Activated CD8-positive, alpha-beta memory T cell treated with anti-CD3 and anti-CD28 coated beads, Interleukin-2, amount 10 ng/mL, durations not matched to agents 7 days and 5 days (primary cell): ENCODE measurements around the gene HPSE2. TPM values are rescaled to one million over a fixed set of nuclear protein-coding genes. Genes with fewer than 3 reads are reported as not detected.

ENCODE experiments used
- ATAC-seq: fragments of 150-1000 bp; cut with Tn5 transposase; one replicate; pipeline ENCODE4 v1.10.0; 2021; ENCODE audit warnings: moderate library complexity
- CTCF ChIA-PET: fragments of 350-600 bp; sonication (Branson Sonifier 250); formaldehyde crosslinking; loops from one replicate; lab custom pipeline; 2021; ENCODE audit warnings: antibody characterized with exemption; lab: Charles Lee
- DNase-seq: peaks from one replicate; pipeline ENCODE4 v3.0.0-alpha.2; 2020
- H3K27ac Mint-ChIP-seq: one replicate; pipeline ENCODE4 v1.8.0; 2021; ENCODE audit warnings: mild to moderate bottlenecking, mixed read lengths
- H3K27me3 Mint-ChIP-seq: one replicate; pipeline ENCODE4 v1.8.0; 2021; ENCODE audit warnings: mixed read lengths
- H3K36me3 Mint-ChIP-seq: one replicate; pipeline ENCODE4 v1.8.0; 2021; ENCODE audit warnings: mild to moderate bottlenecking, mixed read lengths
- H3K4me1 Mint-ChIP-seq: one replicate; pipeline ENCODE4 v1.8.0; 2021; ENCODE audit warnings: mixed read lengths
- H3K4me3 Mint-ChIP-seq: one replicate; pipeline ENCODE4 v1.8.0; 2021; ENCODE audit warnings: mild to moderate bottlenecking, moderate library complexity, mixed read lengths
- H3K9me3 Mint-ChIP-seq: one replicate; pipeline ENCODE4 v1.8.0; 2022; ENCODE audit warnings: low read depth, mixed read lengths
- total RNA-seq, 2 experiments: library from RNA; stranded (reverse); gene quantifications; one replicate each; pipeline ENCODE4 v1.2.3, GENCODE V29; 2021

Gene HPSE2
- total RNA-seq, 2 experiments from 2014 or later = not detected

DNA sequence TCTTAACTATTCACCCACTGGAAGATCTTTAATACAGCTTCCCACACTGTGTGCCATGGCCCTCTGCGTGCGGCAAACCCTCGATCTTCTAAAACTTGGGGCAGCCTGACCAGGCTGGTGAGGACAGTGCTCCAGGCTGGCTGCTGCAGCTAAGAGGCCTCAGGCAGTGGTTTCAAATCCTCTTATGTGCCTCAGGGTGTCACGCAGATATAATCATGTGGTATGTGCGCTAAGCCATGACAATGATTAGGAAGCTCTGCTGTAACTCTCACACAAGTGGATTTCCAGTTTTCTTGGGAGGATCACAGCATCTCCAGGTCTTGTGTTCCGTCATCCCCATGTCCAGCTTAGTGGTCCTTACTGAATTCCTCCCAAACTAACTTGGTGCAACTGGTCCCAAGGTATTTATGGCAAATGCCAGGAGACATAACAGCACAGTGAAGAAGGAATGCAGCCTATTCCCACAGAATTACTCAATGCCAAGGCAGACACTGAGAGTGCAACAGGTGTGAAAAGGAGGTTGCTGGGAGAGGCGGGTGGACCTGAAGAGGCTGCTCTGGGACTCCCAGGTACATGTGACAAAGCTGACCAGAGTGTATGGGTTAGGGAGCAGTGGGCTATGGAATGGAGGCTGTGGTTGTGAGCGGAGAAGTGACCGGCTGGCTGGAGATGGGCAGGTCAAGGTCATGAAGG, 791.2 kb downstream of the HPSE2 start:
- ATAC-seq (no peak), DNase-seq (no peak)
- Mint-ChIP-seq H3K27ac (no peak overlapping the region), H3K36me3 (peaks cover 48% of the 10 kb centered on the region), H3K4me3 (peak overlapping the region; percentile 34), H3K27me3 (peaks cover under 1% of the 10 kb centered on the region), H3K9me3 (no peaks in the 10 kb centered on the region), H3K4me1 (peaks cover 46% of the 10 kb centered on the region)
- CTCF ChIA-PET = interaction anchor here (1.1 kb wide), 1 partner anchor 30 kb away, joined by 3 read pairs; the partner anchor contains the start of gene PYROXD2

DNA sequence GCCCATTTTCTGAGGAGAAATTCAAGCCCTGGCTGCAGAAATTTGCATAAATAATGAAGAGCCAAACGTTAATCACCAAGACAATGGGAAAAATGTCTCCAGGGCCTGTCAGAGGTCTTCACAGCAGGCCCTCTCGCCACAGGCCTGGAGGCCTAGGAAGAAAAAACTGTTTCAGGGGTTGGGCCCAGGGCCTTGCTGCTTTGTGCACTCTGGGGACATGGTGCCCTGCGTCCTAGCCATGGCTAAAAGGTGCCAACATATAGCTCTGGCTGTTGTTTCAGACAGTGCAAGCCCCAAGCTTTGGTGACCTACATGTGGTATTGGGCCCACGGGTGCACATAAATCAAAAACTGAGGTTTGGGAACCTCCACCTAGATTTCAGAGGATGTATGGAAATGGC, 796.9 kb downstream of the HPSE2 start:
- Mint-ChIP-seq H3K4me1 (peaks cover 19% of the 10 kb centered on the region), H3K36me3 (peaks cover 84% of the 10 kb centered on the region), H3K9me3 (no peaks in the 10 kb centered on the region), H3K4me3 (no peak overlapping the region), H3K27ac (no peak overlapping the region), H3K27me3 (no peaks in the 10 kb centered on the region)
- ATAC-seq (no peak), DNase-seq (no peak)
- CTCF ChIA-PET = no interaction called here

GRCh38 chr10:98436704-98437103, 798.9 kb downstream of the HPSE2 start:
- Mint-ChIP-seq H3K4me1 (peaks cover 4% of the 10 kb centered on the region), H3K27ac (no peak overlapping the region), H3K9me3 (peaks cover 2% of the 10 kb centered on the region), H3K27me3 (no peaks in the 10 kb centered on the region), H3K4me3 (no peak overlapping the region), H3K36me3 (peaks cover 84% of the 10 kb centered on the region)
- CTCF ChIA-PET = no interaction called here
- no peak for DNase-seq
- no peak for ATAC-seq

DNA sequence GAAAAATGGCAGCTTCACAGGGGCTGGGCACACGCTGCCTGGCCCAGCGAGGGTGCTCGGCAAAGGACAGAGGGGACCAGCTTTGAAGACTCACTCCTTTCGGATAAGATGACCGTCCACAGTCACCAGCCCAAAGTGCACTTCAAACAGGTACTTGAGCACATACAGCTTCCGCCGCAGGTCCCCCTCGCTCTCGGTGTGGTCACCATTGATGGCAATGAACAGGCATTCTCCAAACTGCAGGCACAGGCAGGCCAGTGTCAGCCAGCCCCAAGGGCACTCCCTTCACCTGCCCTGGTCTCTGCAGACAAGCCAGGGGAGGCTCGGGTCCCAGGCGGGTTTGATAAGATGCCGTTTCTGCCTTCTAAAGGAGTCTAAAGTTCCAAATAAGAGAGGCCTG, 800.5 kb downstream of the HPSE2 start:
- Mint-ChIP-seq H3K36me3 (peaks cover 86% of the 10 kb centered on the region), H3K27me3 (no peaks in the 10 kb centered on the region), H3K4me1 (peaks cover 2% of the 10 kb centered on the region), H3K27ac (no peak overlapping the region), H3K9me3 (peaks cover 2% of the 10 kb centered on the region), H3K4me3 (no peak overlapping the region)
- CTCF ChIA-PET = interaction anchor here (2.4 kb wide), 1 partner anchor 10 kb away, joined by 12 read pairs; no protein-coding TSS in a partner anchor
- DNase-seq (no peak), ATAC-seq (no peak)

DNA sequence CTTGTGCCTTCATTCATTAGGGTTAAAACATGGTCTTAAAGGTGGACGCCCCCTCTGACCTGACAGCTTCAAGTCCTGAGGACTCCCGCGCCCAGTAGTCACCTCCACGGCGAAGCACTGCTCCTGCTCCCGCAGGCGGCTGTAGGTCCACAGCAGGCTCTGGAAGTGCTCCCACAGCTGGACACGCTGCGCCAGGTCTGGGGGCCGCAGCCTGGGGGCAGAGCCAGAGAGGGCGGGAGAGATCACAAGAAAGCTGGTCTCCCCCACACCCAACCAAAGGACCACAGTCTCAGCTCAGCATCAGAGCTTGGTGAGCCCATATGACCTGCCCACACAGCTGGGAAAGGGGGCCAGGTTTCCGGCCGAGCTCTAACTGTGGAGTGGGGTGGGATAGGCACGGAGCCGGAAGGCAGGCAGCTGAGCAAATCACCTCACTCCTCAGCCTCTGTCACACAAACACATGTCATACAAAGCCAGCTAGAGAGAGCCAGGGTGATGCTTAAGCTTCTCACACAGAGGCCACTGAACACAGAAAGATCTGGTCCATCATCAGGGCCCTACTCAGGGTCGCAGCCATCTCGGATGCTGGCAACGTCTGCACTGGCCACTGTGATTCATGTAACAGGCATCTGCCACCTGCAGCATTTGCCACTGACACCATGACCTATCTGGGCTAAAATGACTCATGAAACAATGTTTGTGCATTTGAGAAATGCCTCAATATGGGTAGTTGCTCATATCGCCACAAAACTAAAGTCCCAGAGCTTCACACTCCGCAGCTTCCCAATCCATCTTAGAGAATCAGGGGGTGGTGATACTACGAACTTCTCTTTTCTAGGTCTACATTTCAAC, 801.5 kb downstream of the HPSE2 start:
- H3K4me3 Mint-ChIP-seq = no peak overlapping the region
- H3K9me3 Mint-ChIP-seq = peaks cover 2% of the 10 kb centered on the region
- H3K36me3 Mint-ChIP-seq = peaks cover 78% of the 10 kb centered on the region
- H3K27me3 Mint-ChIP-seq = no peaks in the 10 kb centered on the region
- DNase-seq (no peak), ATAC-seq (no peak)
- peaks cover 2% of the 10 kb centered on the region for H3K4me1 Mint-ChIP-seq
- CTCF ChIA-PET = interaction anchor here (2.4 kb wide), 1 partner anchor 9 kb away, joined by 12 read pairs; no protein-coding TSS in a partner anchor
- no peak overlapping the region for H3K27ac Mint-ChIP-seq

GRCh38 chr10:98433371-98433770, 802.3 kb downstream of the HPSE2 start:
- Mint-ChIP-seq H3K4me3 (no peak overlapping the region), H3K27ac (no peak overlapping the region), H3K4me1 (peaks cover 2% of the 10 kb centered on the region), H3K36me3 (peaks cover 72% of the 10 kb centered on the region), H3K9me3 (peaks cover 2% of the 10 kb centered on the region), H3K27me3 (no peaks in the 10 kb centered on the region)
- DNase-seq (no peak), ATAC-seq (no peak)
- CTCF ChIA-PET = no interaction called here

DNA sequence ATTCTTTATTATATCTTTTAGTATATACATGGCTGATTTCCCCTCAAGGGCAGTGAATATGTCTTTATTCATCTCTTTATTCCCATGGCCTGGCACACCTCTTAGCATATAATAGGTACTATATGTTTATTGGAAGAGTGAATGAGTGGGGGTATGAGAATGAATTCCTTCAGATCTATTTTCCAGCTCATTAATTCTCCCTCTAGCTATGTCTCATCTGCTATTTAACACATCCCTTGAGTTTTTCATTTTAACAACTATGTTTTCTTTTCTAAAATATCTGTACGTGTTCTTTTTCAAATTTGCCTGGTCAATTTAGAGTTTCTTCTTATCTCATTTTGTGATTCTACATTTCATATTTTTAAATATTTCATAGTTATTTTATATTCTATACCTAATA, 803.3 kb downstream of the HPSE2 start:
- Mint-ChIP-seq H3K4me1 (no peaks in the 10 kb centered on the region), H3K27ac (no peak overlapping the region), H3K9me3 (peaks cover 2% of the 10 kb centered on the region), H3K36me3 (peaks cover 65% of the 10 kb centered on the region), H3K4me3 (no peak overlapping the region), H3K27me3 (no peaks in the 10 kb centered on the region)
- ATAC-seq (no peak), DNase-seq (no peak)
- CTCF ChIA-PET = no interaction called here

GRCh38 chr10:98431016-98431415, 804.6 kb downstream of the HPSE2 start:
- Mint-ChIP-seq H3K27ac (no peak overlapping the region), H3K36me3 (peaks cover 57% of the 10 kb centered on the region), H3K9me3 (peaks cover 2% of the 10 kb centered on the region), H3K4me1 (no peaks in the 10 kb centered on the region), H3K4me3 (no peak overlapping the region), H3K27me3 (no peaks in the 10 kb centered on the region)
- DNase-seq (peak; percentile 27), ATAC-seq (no peak)
- CTCF ChIA-PET = no interaction called here

DNA sequence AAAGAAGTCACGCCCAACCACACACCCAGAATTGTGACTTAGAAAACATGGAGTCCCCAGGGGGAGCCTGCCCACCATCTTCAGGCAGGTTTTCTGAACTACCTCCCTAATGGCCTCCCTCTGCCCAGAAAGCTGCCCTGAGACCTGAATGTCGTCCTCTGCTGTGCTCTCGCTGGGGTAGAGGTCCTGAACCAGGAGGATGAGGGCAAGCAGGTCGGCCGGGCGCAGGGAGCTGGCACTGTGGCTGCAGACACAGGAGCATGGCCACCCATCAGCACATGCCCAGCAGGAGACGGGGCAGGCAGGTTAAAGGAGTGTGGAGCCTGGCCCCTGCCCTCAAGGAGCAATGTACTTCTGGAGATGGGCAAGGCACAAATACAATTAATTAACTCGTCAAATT, 805.2 kb downstream of the HPSE2 start:
- Mint-ChIP-seq H3K4me3 (no peak overlapping the region), H3K36me3 (peaks cover 51% of the 10 kb centered on the region), H3K27ac (no peak overlapping the region), H3K4me1 (no peaks in the 10 kb centered on the region), H3K27me3 (no peaks in the 10 kb centered on the region), H3K9me3 (peaks cover 2% of the 10 kb centered on the region)
- ATAC-seq = no peak
- DNase-seq = peak; percentile 19
- CTCF ChIA-PET = no interaction called here

DNA sequence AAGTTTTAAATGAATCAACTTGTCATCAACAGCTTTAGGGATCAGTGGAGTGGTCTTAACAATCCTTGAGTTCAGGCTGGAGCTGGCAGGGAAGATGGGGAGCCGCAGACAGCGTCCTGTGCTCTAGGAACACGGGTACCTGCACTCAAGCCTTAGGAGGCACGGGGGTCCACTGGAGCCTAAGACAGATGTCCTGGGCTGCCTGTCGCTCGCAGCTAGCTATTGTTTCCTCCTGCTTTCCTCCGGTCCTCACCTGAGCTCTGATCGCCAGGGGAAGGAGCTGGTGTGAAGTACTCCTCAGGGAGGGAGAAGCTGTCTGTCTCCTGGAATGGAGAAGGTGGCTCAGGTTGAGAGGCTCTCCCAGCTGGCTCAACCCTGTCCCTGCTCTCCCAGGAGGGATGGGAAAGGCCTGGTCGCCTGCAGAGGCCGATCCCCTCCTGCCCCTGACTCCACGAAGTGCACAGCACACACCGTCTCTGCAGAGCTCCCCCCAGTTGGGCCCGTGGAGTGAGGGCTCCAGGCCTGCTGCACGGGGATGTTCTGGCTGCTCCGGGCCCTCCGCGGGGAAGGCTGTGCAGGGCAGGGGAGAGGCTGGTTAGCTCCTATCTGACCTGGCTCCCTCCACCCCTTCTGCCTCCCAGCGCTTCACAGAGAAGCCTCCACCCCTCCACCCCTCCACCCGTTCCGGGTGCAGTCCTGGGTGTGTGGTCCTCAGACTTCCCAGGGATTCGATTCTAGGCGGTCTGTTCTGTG, 806.2 kb downstream of the HPSE2 start:
- peaks cover 2% of the 10 kb centered on the region for H3K9me3 Mint-ChIP-seq
- DNase-seq (peak; percentile 34), ATAC-seq (no peak)
- no peaks in the 10 kb centered on the region for H3K4me1 Mint-ChIP-seq
- CTCF ChIA-PET = no interaction called here
- no peak overlapping the region for H3K27ac Mint-ChIP-seq
- H3K4me3 Mint-ChIP-seq = no peak overlapping the region
- peaks cover 42% of the 10 kb centered on the region for H3K36me3 Mint-ChIP-seq
- no peaks in the 10 kb centered on the region for H3K27me3 Mint-ChIP-seq

- CTCF ChIA-PET = interaction anchor here (4.0 kb wide), 1 partner anchor 40 kb away, joined by 14 read pairs; no protein-coding TSS in a partner anchor
- no peaks in the 10 kb centered on the region for H3K4me1 Mint-ChIP-seq
- no peak overlapping the region for H3K27ac Mint-ChIP-seq
- DNase-seq = peak; percentile 37
- no peak overlapping the region for H3K4me3 Mint-ChIP-seq
- no peaks in the 10 kb centered on the region for H3K27me3 Mint-ChIP-seq
- no peaks in the 10 kb centered on the region for H3K9me3 Mint-ChIP-seq
- H3K36me3 Mint-ChIP-seq = peaks cover 24% of the 10 kb centered on the region
- no peak for ATAC-seq
These were observed 808.6 kb downstream of the HPSE2 start for GRCh38 chr10:98427011-98427515.

- DNase-seq (peak; percentile 61), ATAC-seq (peak; percentile 71)
- H3K27ac Mint-ChIP-seq = no peak overlapping the region
- H3K27me3 Mint-ChIP-seq = no peaks in the 10 kb centered on the region
- CTCF ChIA-PET = interaction anchor here (0.6 to 4.0 kb wide), 10 partner anchors 9 to 50 kb away, joined by 3 to 14 read pairs (median 4); partner anchors contain the start of gene PYROXD2
- peaks cover 15% of the 10 kb centered on the region for H3K36me3 Mint-ChIP-seq
- H3K4me3 Mint-ChIP-seq = no peak overlapping the region
- no peaks in the 10 kb centered on the region for H3K4me1 Mint-ChIP-seq
- H3K9me3 Mint-ChIP-seq = no peaks in the 10 kb centered on the region
These were observed 809.9 kb downstream of the HPSE2 start for GRCh38 chr10:98425511-98426352.
